GM10248 (cell line): ENCODE results near the gene MSL3B.

Experiments
- CTCF ChIA-PET: fragments of 300-600 bp; sonication (Branson Sonifier 250); formaldehyde crosslinking; extraction: SDS; loops from one replicate; lab custom pipeline; 2021; ENCODE audit warnings: antibody characterized with exemption; lab: Yijun Ruan, JAX
- POLR2A ChIA-PET: fragments of 350-650 bp; sonication (Branson Sonifier 250); formaldehyde crosslinking; extraction: SDS; loops from one replicate; lab custom pipeline; 2020; ENCODE audit warnings: antibody characterized with exemption; lab: Yijun Ruan, JAX
- DNase-seq: peaks from one replicate; pipeline ENCODE4 v3.0.0; 2012; ENCODE audit errors: extremely low spot score
- TF ChIP-seq, protein P1 (sequence below): IDR thresholded peaks from 2 replicates; pipeline ENCODE4 v1.5.1; 2012; ENCODE audit warnings: mild to moderate bottlenecking, low read depth; ENCODE audit errors: extremely low read depth, missing control alignments, control extremely low read depth

Gene MSL3B

DNA sequence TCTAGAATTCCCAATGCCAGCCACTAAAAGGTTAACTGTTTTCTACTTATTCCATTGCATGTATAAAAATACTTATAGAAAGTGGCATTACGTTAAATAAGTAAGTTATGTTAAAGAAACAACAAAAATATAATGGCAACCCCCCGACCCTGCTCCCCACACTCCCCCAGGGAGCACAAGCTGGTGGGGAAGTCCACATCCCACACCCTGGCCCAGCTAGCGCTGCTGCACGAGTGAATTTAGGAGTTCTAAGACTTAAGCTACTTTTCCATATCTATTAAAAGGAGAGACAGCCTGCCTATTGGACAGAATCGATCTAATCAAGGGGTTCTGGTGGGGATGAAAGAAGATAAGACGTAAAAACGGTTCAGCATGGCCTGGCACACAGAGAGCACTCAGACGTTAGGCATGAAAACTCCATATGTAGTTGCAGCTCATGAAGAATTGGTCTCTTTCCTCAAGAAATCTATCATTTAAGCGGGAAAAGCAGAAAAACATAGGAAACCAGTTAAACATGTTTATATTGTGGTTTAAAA lies 30.4 kb downstream of the MSL3B start:
- ChIA-PET POLR2A (no interaction called here), CTCF (interaction anchor here (2.2 kb wide), 1 partner anchor 19 kb away, joined by 10 read pairs; no protein-coding TSS in a partner anchor)
- TF ChIP-seq, protein P1, sequence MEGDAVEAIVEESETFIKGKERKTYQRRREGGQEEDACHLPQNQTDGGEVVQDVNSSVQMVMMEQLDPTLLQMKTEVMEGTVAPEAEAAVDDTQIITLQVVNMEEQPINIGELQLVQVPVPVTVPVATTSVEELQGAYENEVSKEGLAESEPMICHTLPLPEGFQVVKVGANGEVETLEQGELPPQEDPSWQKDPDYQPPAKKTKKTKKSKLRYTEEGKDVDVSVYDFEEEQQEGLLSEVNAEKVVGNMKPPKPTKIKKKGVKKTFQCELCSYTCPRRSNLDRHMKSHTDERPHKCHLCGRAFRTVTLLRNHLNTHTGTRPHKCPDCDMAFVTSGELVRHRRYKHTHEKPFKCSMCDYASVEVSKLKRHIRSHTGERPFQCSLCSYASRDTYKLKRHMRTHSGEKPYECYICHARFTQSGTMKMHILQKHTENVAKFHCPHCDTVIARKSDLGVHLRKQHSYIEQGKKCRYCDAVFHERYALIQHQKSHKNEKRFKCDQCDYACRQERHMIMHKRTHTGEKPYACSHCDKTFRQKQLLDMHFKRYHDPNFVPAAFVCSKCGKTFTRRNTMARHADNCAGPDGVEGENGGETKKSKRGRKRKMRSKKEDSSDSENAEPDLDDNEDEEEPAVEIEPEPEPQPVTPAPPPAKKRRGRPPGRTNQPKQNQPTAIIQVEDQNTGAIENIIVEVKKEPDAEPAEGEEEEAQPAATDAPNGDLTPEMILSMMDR: no peak
- no peak for DNase-seq

DNA sequence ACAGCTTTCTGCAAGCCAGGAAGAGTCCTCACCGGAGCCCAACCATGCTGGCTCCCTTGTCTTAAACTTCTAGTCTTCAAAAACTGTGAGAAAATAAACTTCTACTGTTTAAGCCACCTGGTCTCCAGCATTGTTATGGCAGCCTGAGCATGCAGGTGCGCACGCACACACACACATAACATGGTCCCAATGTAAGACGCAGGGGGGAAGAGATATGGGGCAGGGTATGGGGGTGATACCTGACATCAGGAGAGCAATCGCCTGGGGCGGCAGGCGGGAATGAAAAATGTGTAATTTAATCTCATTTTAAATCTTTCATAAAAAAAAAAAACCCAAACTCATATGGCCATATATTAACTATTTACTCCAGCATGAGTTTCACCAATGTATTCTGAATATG lies 31.8 kb downstream of the MSL3B start:
- no peak for DNase-seq
- TF ChIP-seq, protein P1: no peak
- CTCF ChIA-PET: no interaction called here
- POLR2A ChIA-PET: no interaction called here

DNA sequence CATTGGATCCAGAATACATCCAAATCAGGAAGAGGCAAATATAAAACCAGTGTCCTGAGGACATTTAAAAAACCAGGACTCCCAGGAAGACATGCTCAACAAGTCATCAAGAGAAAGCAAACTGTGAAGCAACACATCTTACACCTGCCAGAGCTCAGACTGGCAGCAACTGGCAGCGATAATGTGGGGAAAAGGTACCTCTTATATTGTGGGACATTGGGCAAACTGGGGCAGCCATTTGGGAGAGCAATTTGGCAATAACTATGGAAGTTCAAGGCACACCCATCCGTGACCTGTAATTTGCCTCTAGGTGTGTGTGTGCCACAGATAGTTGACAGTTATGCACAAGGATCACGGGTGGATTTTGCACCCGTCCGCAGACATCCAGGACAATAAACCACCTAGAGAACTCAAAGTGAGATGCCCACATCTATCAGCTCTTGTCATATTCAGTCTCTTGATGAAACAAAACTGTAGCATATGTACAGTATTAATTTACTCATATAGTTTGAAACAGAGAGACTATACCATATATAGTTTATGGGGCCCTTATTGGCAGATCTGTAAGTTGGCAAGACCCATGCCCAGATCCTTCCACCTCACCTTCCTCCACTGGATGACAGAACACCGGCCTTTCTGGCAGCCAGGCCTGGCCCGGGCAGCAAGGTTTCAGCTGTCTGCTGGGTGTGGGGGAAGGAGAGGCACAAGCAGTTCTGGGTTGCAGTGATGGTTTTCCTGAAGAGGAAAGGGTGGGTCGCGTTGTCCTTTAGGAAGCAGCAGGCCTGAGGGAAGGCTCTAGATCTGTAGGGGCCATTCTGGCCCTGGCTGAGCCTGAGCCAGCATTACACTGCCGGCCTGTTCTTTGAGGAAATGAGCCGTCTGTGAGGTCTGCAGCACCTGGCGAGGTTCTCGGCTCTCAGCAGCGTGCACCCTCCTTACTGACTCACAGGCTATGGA lies 32.7 kb downstream of the MSL3B start:
- CTCF ChIA-PET: no interaction called here

DNA sequence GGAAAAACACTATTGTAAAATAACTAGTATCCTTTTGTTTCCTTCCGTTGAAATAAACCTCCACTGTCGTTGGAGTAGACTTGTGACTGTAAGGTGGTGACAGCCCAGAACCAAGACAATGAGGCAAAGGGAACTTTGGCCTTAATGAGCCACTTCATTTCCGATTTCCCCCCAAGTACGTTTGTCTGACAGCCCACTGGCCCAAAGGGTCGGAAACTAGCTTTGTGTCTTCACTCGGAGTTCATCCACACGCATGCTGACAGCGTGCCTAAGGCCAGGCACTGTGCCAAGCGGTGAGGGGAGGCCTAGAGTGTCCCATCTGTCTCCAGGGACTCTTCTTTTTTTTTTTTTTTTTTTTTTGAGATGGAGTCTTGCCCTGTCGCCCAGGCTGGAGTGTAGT lies 34.8 kb downstream of the MSL3B start:
- TF ChIP-seq, protein P1: no peak
- no peak for DNase-seq
- POLR2A ChIA-PET: no interaction called here
- CTCF ChIA-PET: interaction anchor here (1.1 to 1.4 kb wide), 2 partner anchors 9 to 24 kb away, joined by 3 to 4 read pairs; no protein-coding TSS in a partner anchor

More for the DNA sequence above, 32.7 kb downstream of the MSL3B start:
- no peak for DNase-seq
- POLR2A ChIA-PET: no interaction called here
- TF ChIP-seq, protein P1: no peak

DNA sequence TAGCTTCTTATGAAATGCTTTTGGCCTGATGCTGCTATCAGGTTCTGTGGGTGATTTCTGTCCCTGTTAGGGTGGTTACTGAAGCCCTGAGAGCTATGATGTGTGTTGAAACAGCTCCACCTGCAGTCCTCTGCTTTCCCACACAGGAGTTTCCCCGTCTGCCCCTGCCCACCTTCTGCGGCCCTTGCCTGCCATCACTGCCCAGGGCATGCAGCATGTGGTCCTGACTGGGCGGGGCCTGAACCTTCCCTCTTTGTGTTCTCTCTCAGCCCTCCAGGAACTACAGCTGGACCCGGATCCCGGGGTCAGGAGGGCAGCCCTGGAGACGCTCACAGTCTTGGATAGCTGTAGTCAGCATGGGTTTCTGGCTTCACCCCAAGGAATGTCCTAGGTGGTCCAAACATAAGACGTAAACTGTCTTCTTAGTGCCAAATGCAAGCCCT lies 35.3 kb downstream of the MSL3B start:
- CTCF ChIA-PET: interaction anchor here (0.9 to 1.4 kb wide), 3 partner anchors 9 to 25 kb away, joined by 3 to 4 read pairs (median 3); no protein-coding TSS in a partner anchor
- POLR2A ChIA-PET: no interaction called here
- DNase-seq: peak; percentile 41
- TF ChIP-seq, protein P1: peak; percentile 11

DNA sequence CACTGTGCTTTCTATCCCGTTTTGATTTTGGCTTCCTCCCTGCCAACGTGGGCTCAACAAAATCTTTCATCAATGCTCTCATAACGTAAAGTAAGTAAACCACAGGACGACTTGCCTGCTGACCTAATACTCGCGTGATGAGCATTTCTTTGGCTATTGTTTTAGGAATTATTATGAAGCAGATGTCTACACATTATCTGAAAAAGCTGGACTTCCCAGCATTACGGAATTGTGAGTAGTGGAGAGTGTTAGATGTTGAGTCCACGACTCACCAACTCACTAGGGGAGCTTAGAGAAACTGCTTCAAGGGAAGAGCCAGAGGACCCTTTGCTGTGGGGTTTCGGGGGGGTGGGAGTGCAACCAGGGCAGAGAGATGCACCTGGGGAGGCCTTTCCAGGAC lies 35.8 kb downstream of the MSL3B start:
- DNase-seq: no peak
- ChIA-PET POLR2A (no interaction called here), CTCF (interaction anchor here (0.9 to 1.4 kb wide), 2 partner anchors 10 to 18 kb away, joined by 3 to 4 read pairs; no protein-coding TSS in a partner anchor)
- TF ChIP-seq, protein P1: no peak
